ENCODE measurements around the gene STIL.
"Not testable (repeated sequence)": the region's sequence is repeated elsewhere in the genome, so short reads cannot be mapped to it uniquely, and the experiment has no call there.

STIL gene

GRCh38 chr1:47280142-47280541, 33.8 kb downstream of the STIL start:
- no peaks in the 10 kb centered on the region for H3K27me3 ChIP-seq (ENCODE audit: control insufficient read depth in 5 of 5, insufficient read depth in 4 of 5, low read length in 5 of 5)
- H3K9ac ChIP-seq (ENCODE audit: low read length in 5 of 5): no peak overlapping the region
- peaks cover 0 to 4% (median 0%) of the 10 kb centered on the region in 5 donors for H3K4me1 ChIP-seq (ENCODE audit: control insufficient read depth in 5 of 5, insufficient read depth in 5 of 5, low read length in 5 of 5)

GRCh38 chr1:47276850-47277249, 37.1 kb downstream of the STIL start:
- Histone ChIP-seq H3K36me3 (ENCODE audit: control insufficient read depth in 5 of 5, insufficient read depth in 5 of 5, low read length in 5 of 5) (peaks cover 0 to 9% (median 0%) of the 10 kb centered on the region in 5 donors), H3K27ac (ENCODE audit: low read depth, low read length) (no peak overlapping the region), H3K9ac (ENCODE audit: low read length in 5 of 5) (no peak overlapping the region), H3K4me3 (ENCODE audit: low read depth in 1 of 5, low read length in 5 of 5) (no peak overlapping the region), H3K4me1 (ENCODE audit: control insufficient read depth in 5 of 5, insufficient read depth in 5 of 5, low read length in 5 of 5) (no peaks in the 10 kb centered on the region), H3K9me3 (ENCODE audit: control insufficient read depth in 5 of 5, low read length in 5 of 5) (no peaks in the 10 kb centered on the region), H3K27me3 (ENCODE audit: control insufficient read depth in 5 of 5, insufficient read depth in 4 of 5, low read length in 5 of 5) (no peaks in the 10 kb centered on the region)

More at GRCh38 chr1:47280142-47280541, 33.8 kb downstream of the STIL start:
- Histone ChIP-seq H3K9me3 (ENCODE audit: control insufficient read depth in 5 of 5, low read length in 5 of 5) (no peaks in the 10 kb centered on the region), H3K27ac (ENCODE audit: low read depth, low read length) (no peak overlapping the region), H3K4me3 (ENCODE audit: low read depth in 1 of 5, low read length in 5 of 5) (no peak overlapping the region), H3K36me3 (ENCODE audit: control insufficient read depth in 5 of 5, insufficient read depth in 5 of 5, low read length in 5 of 5) (peaks cover 0 to 9% (median 0%) of the 10 kb centered on the region in 5 donors)

GRCh38 chr1:47275811-47276210, 38.1 kb downstream of the STIL start:
- not testable (repeated sequence) for H3K4me3 ChIP-seq (ENCODE audit: low read depth in 1 of 5, low read length in 5 of 5); H3K27me3 ChIP-seq (ENCODE audit: control insufficient read depth in 5 of 5, insufficient read depth in 4 of 5, low read length in 5 of 5); H3K27ac ChIP-seq (ENCODE audit: low read depth, low read length); H3K9ac ChIP-seq (ENCODE audit: low read length in 5 of 5); H3K9me3 ChIP-seq (ENCODE audit: control insufficient read depth in 5 of 5, low read length in 5 of 5); H3K4me1 ChIP-seq (ENCODE audit: control insufficient read depth in 5 of 5, insufficient read depth in 5 of 5, low read length in 5 of 5); H3K36me3 ChIP-seq (ENCODE audit: control insufficient read depth in 5 of 5, insufficient read depth in 5 of 5, low read length in 5 of 5)

GRCh38 chr1:47265529-47265928, 48.4 kb downstream of the STIL start:
- H3K9ac ChIP-seq (ENCODE audit: low read length in 5 of 5); H3K4me3 ChIP-seq (ENCODE audit: low read depth in 1 of 5, low read length in 5 of 5); H3K9me3 ChIP-seq (ENCODE audit: control insufficient read depth in 5 of 5, low read length in 5 of 5); H3K4me1 ChIP-seq (ENCODE audit: control insufficient read depth in 5 of 5, insufficient read depth in 5 of 5, low read length in 5 of 5); H3K27ac ChIP-seq (ENCODE audit: low read depth, low read length); H3K27me3 ChIP-seq (ENCODE audit: control insufficient read depth in 5 of 5, insufficient read depth in 4 of 5, low read length in 5 of 5); H3K36me3 ChIP-seq (ENCODE audit: control insufficient read depth in 5 of 5, insufficient read depth in 5 of 5, low read length in 5 of 5): not testable (repeated sequence)

- Histone ChIP-seq H3K4me3 (ENCODE audit: low read depth in 1 of 5, low read length in 5 of 5) (no peak overlapping the region), H3K27me3 (ENCODE audit: control insufficient read depth in 5 of 5, insufficient read depth in 4 of 5, low read length in 5 of 5) (no peaks in the 10 kb centered on the region), H3K27ac (ENCODE audit: low read depth, low read length) (no peak overlapping the region), H3K4me1 (ENCODE audit: control insufficient read depth in 5 of 5, insufficient read depth in 5 of 5, low read length in 5 of 5) (no peaks in the 10 kb centered on the region), H3K9me3 (ENCODE audit: control insufficient read depth in 5 of 5, low read length in 5 of 5) (no peaks in the 10 kb centered on the region), H3K9ac (ENCODE audit: low read length in 5 of 5) (no peak overlapping the region), H3K36me3 (ENCODE audit: control insufficient read depth in 5 of 5, insufficient read depth in 5 of 5, low read length in 5 of 5) (no peaks in the 10 kb centered on the region)
Measured at GRCh38 chr1:47262787-47263413, 51.0 kb downstream of the STIL start.

GRCh38 chr1:47257224-47257623, 56.7 kb downstream of the STIL start:
- Histone ChIP-seq H3K27me3 (ENCODE audit: control insufficient read depth in 5 of 5, insufficient read depth in 4 of 5, low read length in 5 of 5) (no peaks in the 10 kb centered on the region), H3K27ac (ENCODE audit: low read depth, low read length) (no peak overlapping the region), H3K36me3 (ENCODE audit: control insufficient read depth in 5 of 5, insufficient read depth in 5 of 5, low read length in 5 of 5) (no peaks in the 10 kb centered on the region), H3K9ac (ENCODE audit: low read length in 5 of 5) (no peak overlapping the region), H3K4me1 (ENCODE audit: control insufficient read depth in 5 of 5, insufficient read depth in 5 of 5, low read length in 5 of 5) (no peaks in the 10 kb centered on the region), H3K4me3 (ENCODE audit: low read depth in 1 of 5, low read length in 5 of 5) (no peak overlapping the region), H3K9me3 (ENCODE audit: control insufficient read depth in 5 of 5, low read length in 5 of 5) (no peaks in the 10 kb centered on the region)

- no peaks in the 10 kb centered on the region for H3K4me1 ChIP-seq (ENCODE audit: control insufficient read depth in 5 of 5, insufficient read depth in 5 of 5, low read length in 5 of 5)
- no peak overlapping the region for H3K27ac ChIP-seq (ENCODE audit: low read depth, low read length)
- no peaks in the 10 kb centered on the region for H3K9me3 ChIP-seq (ENCODE audit: control insufficient read depth in 5 of 5, low read length in 5 of 5)
- no peak overlapping the region for H3K9ac ChIP-seq (ENCODE audit: low read length in 5 of 5)
- H3K36me3 ChIP-seq (ENCODE audit: control insufficient read depth in 5 of 5, insufficient read depth in 5 of 5, low read length in 5 of 5): no peaks in the 10 kb centered on the region
- H3K4me3 ChIP-seq (ENCODE audit: low read depth in 1 of 5, low read length in 5 of 5): no peak overlapping the region
- H3K27me3 ChIP-seq (ENCODE audit: control insufficient read depth in 5 of 5, insufficient read depth in 4 of 5, low read length in 5 of 5): no peaks in the 10 kb centered on the region
Measured at GRCh38 chr1:47252795-47253194, 61.2 kb downstream of the STIL start.

GRCh38 chr1:47252369-47252768, 61.6 kb downstream of the STIL start:
- Histone ChIP-seq H3K4me3 (ENCODE audit: low read depth in 1 of 5, low read length in 5 of 5) (no peak overlapping the region), H3K4me1 (ENCODE audit: control insufficient read depth in 5 of 5, insufficient read depth in 5 of 5, low read length in 5 of 5) (no peaks in the 10 kb centered on the region), H3K27me3 (ENCODE audit: control insufficient read depth in 5 of 5, insufficient read depth in 4 of 5, low read length in 5 of 5) (no peaks in the 10 kb centered on the region), H3K27ac (ENCODE audit: low read depth, low read length) (no peak overlapping the region), H3K9me3 (ENCODE audit: control insufficient read depth in 5 of 5, low read length in 5 of 5) (no peaks in the 10 kb centered on the region), H3K36me3 (ENCODE audit: control insufficient read depth in 5 of 5, insufficient read depth in 5 of 5, low read length in 5 of 5) (no peaks in the 10 kb centered on the region), H3K9ac (ENCODE audit: low read length in 5 of 5) (no peak overlapping the region)

GRCh38 chr1:47249755-47250154, 64.2 kb downstream of the STIL start:
- Histone ChIP-seq H3K4me1 (ENCODE audit: control insufficient read depth in 5 of 5, insufficient read depth in 5 of 5, low read length in 5 of 5) (no peaks in the 10 kb centered on the region), H3K27ac (ENCODE audit: low read depth, low read length) (no peak overlapping the region), H3K4me3 (ENCODE audit: low read depth in 1 of 5, low read length in 5 of 5) (no peak overlapping the region), H3K36me3 (ENCODE audit: control insufficient read depth in 5 of 5, insufficient read depth in 5 of 5, low read length in 5 of 5) (no peaks in the 10 kb centered on the region), H3K9ac (ENCODE audit: low read length in 5 of 5) (no peak overlapping the region), H3K27me3 (ENCODE audit: control insufficient read depth in 5 of 5, insufficient read depth in 4 of 5, low read length in 5 of 5) (peaks cover 0 to 2% (median 0%) of the 10 kb centered on the region in 5 donors), H3K9me3 (ENCODE audit: control insufficient read depth in 5 of 5, low read length in 5 of 5) (no peaks in the 10 kb centered on the region)

GRCh38 chr1:47244339-47244862, 69.5 kb downstream of the STIL start:
- no peak overlapping the region for H3K9ac ChIP-seq (ENCODE audit: low read length in 5 of 5)
- no peak overlapping the region for H3K27ac ChIP-seq (ENCODE audit: low read depth, low read length)
- H3K36me3 ChIP-seq (ENCODE audit: control insufficient read depth in 5 of 5, insufficient read depth in 5 of 5, low read length in 5 of 5): no peaks in the 10 kb centered on the region
- peaks cover 0 to 11% (median 0%) of the 10 kb centered on the region in 5 donors for H3K4me1 ChIP-seq (ENCODE audit: control insufficient read depth in 5 of 5, insufficient read depth in 5 of 5, low read length in 5 of 5)
- no peak overlapping the region for H3K4me3 ChIP-seq (ENCODE audit: low read depth in 1 of 5, low read length in 5 of 5)
- no peaks in the 10 kb centered on the region for H3K9me3 ChIP-seq (ENCODE audit: control insufficient read depth in 5 of 5, low read length in 5 of 5)
- H3K27me3 ChIP-seq (ENCODE audit: control insufficient read depth in 5 of 5, insufficient read depth in 4 of 5, low read length in 5 of 5): peaks cover 3 to 12% (median 5%) of the 10 kb centered on the region in 5 donors
